GM19193 (cell line): Measurements from ENCODE around the gene TEX19.
A peak's percentile ranks its signal among the peaks of the same experiment; 100 is the strongest.

Experiments used
- POLR2A ChIP-seq: IDR thresholded peaks from 4 replicates; pipeline ENCODE4 v1.6.1; 2011; ENCODE audit not compliant: insufficient read depth, insufficient read length; ENCODE audit errors: extremely low read depth

TEX19 gene

DNA sequence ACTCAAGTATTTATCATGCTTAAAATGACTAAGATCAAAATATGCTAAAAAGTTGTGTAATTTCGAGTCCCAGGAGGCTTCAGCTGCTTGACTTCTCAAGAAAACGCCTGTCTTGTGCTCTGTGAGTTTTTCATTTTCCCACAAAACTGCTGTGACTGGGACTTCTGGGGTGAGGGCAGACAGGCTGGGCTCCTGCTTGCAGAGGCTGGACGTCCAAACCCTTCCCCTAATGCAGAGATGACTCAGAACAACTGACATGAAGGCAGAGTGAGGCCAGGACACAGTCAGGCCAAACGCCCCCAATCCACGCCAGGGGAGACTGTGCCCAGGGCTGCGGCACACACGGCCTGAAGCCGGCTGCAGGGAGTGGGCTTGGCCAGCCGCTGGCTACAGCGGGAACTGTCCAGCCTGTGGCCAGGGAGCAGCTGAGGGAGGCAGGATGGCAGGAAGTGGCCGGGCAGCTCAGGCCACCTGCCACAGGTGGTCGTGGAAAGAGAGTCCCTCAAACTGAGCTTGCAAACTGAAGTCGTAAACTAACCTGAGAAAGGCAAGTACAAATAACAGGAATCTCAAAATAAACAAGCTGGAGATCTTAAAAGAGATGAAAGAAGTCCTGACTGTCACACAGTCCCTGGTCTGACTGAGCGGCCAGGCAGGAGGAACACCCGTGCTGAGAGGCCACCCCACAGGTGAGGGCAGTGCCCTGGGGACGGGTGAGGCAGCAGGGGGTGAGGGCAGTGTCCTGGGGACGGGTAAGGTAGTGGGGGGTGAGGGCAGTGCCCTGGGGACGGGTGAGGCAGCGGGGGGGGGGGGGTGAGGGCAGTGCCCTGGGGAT lies 37.8 kb downstream of the TEX19 start:
- TF ChIP-seq POLR2A, result no peak

GRCh38 chr17:82397449-82398335 lies 38.6 kb downstream of the TEX19 start:
- no peak for TF ChIP-seq POLR2A

- TF ChIP-seq POLR2A, result no peak
These were observed 40.0 kb downstream of the TEX19 start for GRCh38 chr17:82399041-82399441.

DNA sequence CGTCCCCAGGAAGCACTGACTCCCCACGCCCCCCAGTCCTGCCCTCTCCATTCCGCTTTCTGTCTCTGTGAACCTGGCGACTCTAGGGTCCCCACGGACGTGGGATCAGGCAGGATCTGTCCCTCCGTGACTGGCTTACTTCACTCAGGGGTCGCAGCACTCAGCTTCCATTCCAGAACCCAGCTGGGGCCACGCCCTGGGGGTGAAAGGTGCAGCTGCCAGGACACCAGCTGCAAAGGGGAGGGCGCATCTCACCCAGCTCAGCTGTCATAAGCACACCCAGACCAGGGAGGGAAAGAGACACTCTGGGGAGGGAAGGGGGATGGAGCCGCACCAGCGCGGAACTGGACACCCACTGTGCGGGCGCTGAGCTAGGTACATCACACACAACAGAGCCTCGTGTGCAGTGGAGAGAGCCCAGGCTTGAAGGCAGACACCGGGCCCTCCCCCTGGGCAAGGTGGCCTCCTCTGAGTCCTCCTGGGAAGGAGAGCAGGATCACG lies 40.6 kb downstream of the TEX19 start:
- TF ChIP-seq POLR2A, result no peak

GRCh38 chr17:82400206-82400605 lies 41.2 kb downstream of the TEX19 start:
- TF ChIP-seq POLR2A, result no peak

GRCh38 chr17:82400830-82401229 lies 41.8 kb downstream of the TEX19 start:
- peak; percentile 43 for TF ChIP-seq POLR2A

GRCh38 chr17:82402865-82403264 lies 43.8 kb downstream of the TEX19 start:
- no peak for TF ChIP-seq POLR2A

DNA sequence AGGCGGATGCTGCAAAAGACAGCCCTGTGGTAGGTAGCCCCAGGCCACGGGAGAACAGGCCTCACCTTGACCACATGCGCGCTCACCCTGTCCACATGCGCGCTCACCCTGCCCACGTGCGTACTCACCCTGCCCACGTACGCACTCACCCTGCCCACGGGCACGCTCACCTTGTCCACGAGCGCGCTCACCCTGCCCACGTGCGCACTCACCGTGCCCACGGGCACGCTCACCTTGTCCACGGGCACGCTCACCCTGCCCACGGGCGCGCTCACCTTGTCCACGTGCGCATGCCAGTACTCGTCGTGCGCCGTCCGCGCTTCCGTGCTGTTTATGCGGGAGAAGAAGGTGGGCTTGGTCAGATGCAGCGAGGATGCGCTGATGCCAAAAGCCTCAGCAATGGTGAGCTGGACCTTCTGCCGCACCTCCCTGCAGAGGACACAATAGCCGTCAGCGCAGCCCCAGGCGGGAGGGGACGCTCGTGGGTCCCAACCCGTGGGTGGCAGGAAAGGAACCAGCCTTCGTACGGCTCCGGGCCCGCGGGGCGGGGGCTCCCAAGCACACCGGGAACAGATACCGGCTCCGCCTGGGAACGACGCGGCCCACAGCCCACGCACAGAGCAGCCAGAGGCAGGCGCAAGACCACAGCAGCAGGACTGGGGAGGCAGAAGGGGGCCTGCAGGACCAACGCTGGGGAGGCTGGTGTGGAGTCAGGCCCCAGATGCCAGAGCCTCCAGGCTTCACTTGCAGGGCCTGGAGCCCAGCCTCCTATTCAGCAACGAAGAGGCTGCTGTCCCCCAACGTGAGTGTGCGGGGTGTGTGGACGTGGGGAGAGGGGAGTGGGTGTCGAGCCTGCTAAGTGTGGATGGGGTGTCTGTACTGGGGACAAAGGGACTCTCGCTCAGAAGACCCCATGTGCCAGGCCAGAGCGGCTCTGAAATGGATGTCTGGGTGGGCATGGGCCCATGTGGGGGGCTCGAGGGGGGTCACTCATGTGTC lies 44.9 kb downstream of the TEX19 start:
- no peak for TF ChIP-seq POLR2A

GRCh38 chr17:82405051-82405450 lies 46.0 kb downstream of the TEX19 start:
- no peak for TF ChIP-seq POLR2A

DNA sequence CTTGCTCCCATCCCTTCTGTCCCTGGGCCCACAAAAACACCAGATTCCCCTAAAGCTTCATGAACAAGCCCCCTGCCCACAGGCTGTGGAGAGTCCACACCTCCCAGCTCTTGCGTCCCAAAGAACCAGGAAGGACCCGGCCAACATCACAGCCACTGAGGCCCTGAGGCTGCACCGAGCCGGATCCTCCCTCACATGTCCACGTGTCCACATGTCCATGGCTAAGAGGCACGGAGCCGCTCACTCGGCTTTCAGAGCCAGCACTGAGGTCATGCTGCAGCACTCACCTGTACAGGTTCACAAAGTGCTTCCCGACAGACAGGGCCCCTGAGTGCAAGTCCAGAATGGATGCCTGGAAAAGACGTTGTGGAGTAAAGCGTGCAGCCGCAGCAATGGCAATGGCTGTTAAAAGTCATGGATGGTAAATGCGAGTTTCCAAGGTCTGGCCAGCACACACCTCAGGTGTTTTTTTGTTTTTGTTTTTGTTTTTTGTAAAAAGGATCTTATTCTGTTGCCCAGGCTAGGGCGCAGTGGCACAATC lies 47.2 kb downstream of the TEX19 start:
- TF ChIP-seq POLR2A, result no peak

DNA sequence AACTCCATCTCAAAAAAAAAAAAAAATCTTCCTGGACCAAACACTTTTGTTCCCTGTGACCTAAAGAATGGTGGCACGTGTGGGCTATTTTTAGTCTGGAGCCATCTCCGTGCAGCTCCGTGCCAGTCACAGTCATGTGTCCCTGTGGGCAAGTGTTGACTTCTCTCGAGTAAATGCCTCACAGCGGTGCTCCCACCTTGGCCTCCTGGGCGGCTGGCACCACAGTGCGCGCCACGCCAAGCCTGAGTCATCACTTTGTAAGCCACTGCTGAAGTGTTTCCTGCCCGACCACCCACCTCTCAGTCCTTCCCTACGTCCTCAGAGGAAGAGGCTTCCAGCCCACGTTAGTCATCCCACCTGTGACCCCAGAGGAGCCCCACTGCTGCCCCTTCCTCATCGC lies 48.2 kb downstream of the TEX19 start:
- no peak for TF ChIP-seq POLR2A

- TF ChIP-seq POLR2A, result no peak
These were observed 49.4 kb downstream of the TEX19 start for GRCh38 chr17:82408288-82408937.

DNA sequence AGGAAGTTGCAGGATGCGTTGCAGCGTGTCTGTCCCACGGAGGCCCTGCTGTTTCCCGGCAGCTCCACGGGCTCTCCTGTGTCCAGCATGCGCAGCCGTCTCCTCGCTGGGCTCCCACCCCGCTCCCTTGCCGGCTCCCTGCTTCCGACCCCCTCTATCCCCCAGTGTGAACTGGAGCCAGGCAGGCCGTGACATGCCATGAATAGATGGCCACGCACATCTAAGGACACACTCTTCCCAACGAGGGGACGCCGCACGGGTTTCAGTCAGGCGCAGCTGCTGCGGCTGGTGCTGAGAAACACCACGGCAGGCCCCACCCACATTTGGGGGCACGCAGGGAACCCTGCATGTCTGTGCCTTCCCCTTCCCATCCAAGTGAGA lies 49.9 kb downstream of the TEX19 start:
- no peak for TF ChIP-seq POLR2A
